HFFc6 (cell line): Measurements from ENCODE around the gene DLGAP4. TPM values are rescaled to one million over a fixed set of nuclear protein-coding genes. Genes with fewer than 3 reads are reported as not detected.

Experiments
- DNase-seq: peaks from one replicate; pipeline ENCODE4 v3.0.0-alpha.2; 2018
- H3K27ac Mint-ChIP-seq: 2 replicates; pipeline ENCODE4 v1.8.0; 2020; ENCODE audit warnings: mild to moderate bottlenecking, mixed read lengths
- H3K27me3 Mint-ChIP-seq: 2 replicates; pipeline ENCODE4 v1.8.0; 2021; ENCODE audit warnings: mild to moderate bottlenecking, moderate library complexity, mixed read lengths; ENCODE audit not compliant: insufficient read depth
- H3K36me3 Mint-ChIP-seq: 2 replicates; pipeline ENCODE4 v1.8.0; 2021; ENCODE audit warnings: low read depth, mixed read lengths
- H3K4me1 Mint-ChIP-seq: 2 replicates; pipeline ENCODE4 v1.8.0; 2020; ENCODE audit warnings: low read depth, mixed read lengths
- H3K4me3 Mint-ChIP-seq: 2 replicates; pipeline ENCODE4 v1.8.0; 2020; ENCODE audit warnings: mild to moderate bottlenecking, moderate library complexity, mixed read lengths
- H3K9me3 Mint-ChIP-seq: 2 replicates; pipeline ENCODE4 v1.8.0; 2020; ENCODE audit warnings: mild to moderate bottlenecking, mixed read lengths
- CTCF ChIP-seq: fragments of 200-600 bp; sonication (generic); IDR thresholded peaks from 2 replicates; pipeline ENCODE4 v1.5.0; 2021; ENCODE audit warnings: antibody characterized with exemption, mild to moderate bottlenecking
- total RNA-seq, 6 experiments: library from RNA; stranded (reverse); fragmentation: NEBNext Ultra II Directional; extraction: Animal tissue kit (Norgen Biotek cat#: 25700); gene quantifications; 2 replicates in 1 of 6; 3 replicates in 5 of 6; pipeline ENCODE4 v1.2.3, GENCODE V29; 2021

DLGAP4 gene
- total RNA-seq, 6 experiments from 2014 or later: 118 to 150 (median 140) TPM

- Mint-ChIP-seq H3K36me3 (no peaks in the 10 kb centered on the region), H3K27ac (no peak overlapping the region), H3K4me3 (no peak overlapping the region)
These were observed 2.8 kb downstream of the DLGAP4 start for GRCh38 chr20:36308986-36309385.

GRCh38 chr20:36309643-36310042 is 3.5 kb downstream of the DLGAP4 start:
- Mint-ChIP-seq H3K9me3 (no peaks in the 10 kb centered on the region), H3K27me3 (peaks cover 46% of the 10 kb centered on the region), H3K36me3 (no peaks in the 10 kb centered on the region), H3K4me1 (no peaks in the 10 kb centered on the region), H3K27ac (no peak overlapping the region), H3K4me3 (no peak overlapping the region)
- DNase-seq: no peak
- TF ChIP-seq CTCF: no peak

More at GRCh38 chr20:36308986-36309385, 2.8 kb downstream of the DLGAP4 start:
- H3K27me3 Mint-ChIP-seq: peaks cover 48% of the 10 kb centered on the region
- no peak for TF ChIP-seq CTCF
- no peaks in the 10 kb centered on the region for H3K4me1 Mint-ChIP-seq
- no peaks in the 10 kb centered on the region for H3K9me3 Mint-ChIP-seq
- no peak for DNase-seq

GRCh38 chr20:36310215-36310981 is 4.3 kb downstream of the DLGAP4 start:
- H3K36me3 Mint-ChIP-seq: no peaks in the 10 kb centered on the region
- H3K27me3 Mint-ChIP-seq: peaks cover 39% of the 10 kb centered on the region
- no peak overlapping the region for H3K4me3 Mint-ChIP-seq
- no peak for DNase-seq
- no peak overlapping the region for H3K27ac Mint-ChIP-seq
- no peaks in the 10 kb centered on the region for H3K9me3 Mint-ChIP-seq
- no peak for TF ChIP-seq CTCF
- H3K4me1 Mint-ChIP-seq: no peaks in the 10 kb centered on the region

- no peak for DNase-seq
- Mint-ChIP-seq H3K4me1 (no peaks in the 10 kb centered on the region), H3K27ac (no peak overlapping the region), H3K36me3 (no peaks in the 10 kb centered on the region), H3K27me3 (peaks cover 36% of the 10 kb centered on the region), H3K4me3 (no peak overlapping the region), H3K9me3 (no peaks in the 10 kb centered on the region)
- TF ChIP-seq CTCF: no peak
These were observed 5.2 kb downstream of the DLGAP4 start for GRCh38 chr20:36311141-36311853.

GRCh38 chr20:36311854-36312723 is 6.0 kb downstream of the DLGAP4 start:
- peaks cover 36% of the 10 kb centered on the region for H3K27me3 Mint-ChIP-seq

More at GRCh38 chr20:36311854-36312723, 6.0 kb downstream of the DLGAP4 start:
- DNase-seq: no peak
- H3K27ac Mint-ChIP-seq: no peak overlapping the region
- no peak for TF ChIP-seq CTCF
- no peaks in the 10 kb centered on the region for H3K9me3 Mint-ChIP-seq
- H3K36me3 Mint-ChIP-seq: no peaks in the 10 kb centered on the region
- no peaks in the 10 kb centered on the region for H3K4me1 Mint-ChIP-seq
- no peak overlapping the region for H3K4me3 Mint-ChIP-seq
